K562 (cell line): ENCODE results near the gene RNF213.

Source experiments
- FOXJ2 ChIP-seq: fragments of 200-800 bp; sonication (Bioruptor generic); IDR thresholded peaks from 2 replicates; pipeline ENCODE4 v1.6.1; 2016; ENCODE audit warnings: missing genetic modification characterization, missing compliant biosample characterization
- KAT2B ChIP-seq: IDR thresholded peaks from one replicate; pipeline ENCODE4 v1.6.1; 2012; ENCODE audit warnings: low read depth, mild to moderate bottlenecking, control low read depth, inconsistent platforms, low read length, moderate library complexity
- MECOM ChIP-seq: fragments of 250-450 bp; sonication (Bioruptor Pico); IDR thresholded peaks from 2 replicates; pipeline ENCODE4 v1.8.0; 2022; ENCODE audit warnings: inconsistent platforms
- MYNN ChIP-seq, 2 experiments: sonication (generic); formaldehyde crosslinking in 1 of 2; IDR thresholded peaks; 2 replicates each; pipeline versions ENCODE4 v1.5.0 to v1.6.1; 2016 to 2020; ENCODE audit warnings: antibody characterized with exemption in 1 of 2, missing genetic modification reagents in 1 of 2
- NCOA1 ChIP-seq: fragments of 450-650 bp; IDR thresholded peaks from 2 replicates; pipeline ENCODE4 v1.6.1; 2016; ENCODE audit warnings: low read depth
- NFXL1 ChIP-seq: fragments of 450-650 bp; formaldehyde crosslinking; IDR thresholded peaks from 2 replicates; pipeline ENCODE4 v1.4.0; 2021; ENCODE audit warnings: mild to moderate bottlenecking
- POLR2A ChIP-seq: fragments of 450-650 bp; conservative IDR thresholded peaks from 2 replicates; pipeline ENCODE4 v1.6.1; 2016
- PYGO2 ChIP-seq: fragments of 450-650 bp; IDR thresholded peaks from 2 replicates; pipeline ENCODE4 v1.6.1; 2016; ENCODE audit warnings: mild to moderate bottlenecking, missing genetic modification characterization, moderate library complexity, missing compliant biosample characterization
- TF ChIP-seq, protein P1 (sequence below), 2 experiments: fragments of 450-650 bp in 1 of 2; sonication (generic) in 1 of 2; formaldehyde crosslinking; conservative IDR thresholded peaks; 2 replicates each; pipeline versions ENCODE4 v1.4.0 to v1.8.1; 2020 to 2022; ENCODE audit warnings: mild to moderate bottlenecking in 1 of 2, missing genetic modification reagents in 1 of 2

- TF ChIP-seq KAT2B (no peak), NCOA1 (no peak), POLR2A (no peak), PYGO2 (tag) (no peak), MYNN (IDR thresholded peaks at IDR 0.05) (no peak), MYNN (CRISPR knock-in tag; IDR thresholded peaks at IDR 0.05) (no peak), FOXJ2 (no peak), MECOM (CRISPR knock-in tag) (no peak), NFXL1 (CRISPR knock-in tag) (no peak)
- TF ChIP-seq, protein P1, sequence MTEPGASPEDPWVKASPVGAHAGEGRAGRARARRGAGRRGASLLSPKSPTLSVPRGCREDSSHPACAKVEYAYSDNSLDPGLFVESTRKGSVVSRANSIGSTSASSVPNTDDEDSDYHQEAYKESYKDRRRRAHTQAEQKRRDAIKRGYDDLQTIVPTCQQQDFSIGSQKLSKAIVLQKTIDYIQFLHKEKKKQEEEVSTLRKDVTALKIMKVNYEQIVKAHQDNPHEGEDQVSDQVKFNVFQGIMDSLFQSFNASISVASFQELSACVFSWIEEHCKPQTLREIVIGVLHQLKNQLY (CRISPR knock-in tag; conservative IDR thresholded peaks at IDR 0.05) = no peak
Measured at GRCh38 chr17:80270836-80271235, 10.2 kb downstream of the RNF213 start.
